Fibroblast of lung (primary cell): ENCODE data around the gene AMMECR1L.

Experiments
- EZH2 ChIP-seq: IDR thresholded peaks from 2 replicates; pipeline ENCODE4 v1.5.1; 2012; ENCODE audit warnings: low read length, control low read depth, mild to moderate bottlenecking; ENCODE audit errors: missing control alignments
- TF ChIP-seq, protein P1 (sequence below), 2 donors: IDR thresholded peaks in 1 of 2; conservative IDR thresholded peaks in 1 of 2; 1 replicate in 1 of 2; 2 replicates in 1 of 2; pipeline ENCODE4 v1.5.1; 2011 to 2012; ENCODE audit warnings: low read length in 2 of 2, control low read depth in 1 of 2, inconsistent platforms in 1 of 2, low read depth in 1 of 2, mild to moderate bottlenecking in 1 of 2

GRCh38 chr2:127911737-127912136, 26.0 kb upstream of the AMMECR1L start:
- TF ChIP-seq, protein P1, sequence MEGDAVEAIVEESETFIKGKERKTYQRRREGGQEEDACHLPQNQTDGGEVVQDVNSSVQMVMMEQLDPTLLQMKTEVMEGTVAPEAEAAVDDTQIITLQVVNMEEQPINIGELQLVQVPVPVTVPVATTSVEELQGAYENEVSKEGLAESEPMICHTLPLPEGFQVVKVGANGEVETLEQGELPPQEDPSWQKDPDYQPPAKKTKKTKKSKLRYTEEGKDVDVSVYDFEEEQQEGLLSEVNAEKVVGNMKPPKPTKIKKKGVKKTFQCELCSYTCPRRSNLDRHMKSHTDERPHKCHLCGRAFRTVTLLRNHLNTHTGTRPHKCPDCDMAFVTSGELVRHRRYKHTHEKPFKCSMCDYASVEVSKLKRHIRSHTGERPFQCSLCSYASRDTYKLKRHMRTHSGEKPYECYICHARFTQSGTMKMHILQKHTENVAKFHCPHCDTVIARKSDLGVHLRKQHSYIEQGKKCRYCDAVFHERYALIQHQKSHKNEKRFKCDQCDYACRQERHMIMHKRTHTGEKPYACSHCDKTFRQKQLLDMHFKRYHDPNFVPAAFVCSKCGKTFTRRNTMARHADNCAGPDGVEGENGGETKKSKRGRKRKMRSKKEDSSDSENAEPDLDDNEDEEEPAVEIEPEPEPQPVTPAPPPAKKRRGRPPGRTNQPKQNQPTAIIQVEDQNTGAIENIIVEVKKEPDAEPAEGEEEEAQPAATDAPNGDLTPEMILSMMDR (conservative IDR thresholded peaks at IDR 0.05 in 1 of 2, IDR thresholded peaks at IDR 0.05 in 1 of 2; ENCODE audit: low read depth in 1 of 2, low read length in 2 of 2): no peak
- TF ChIP-seq EZH2: no peak
